HG02870 (cell line): ENCODE data around the gene AOPEP.
"Not testable (repeated sequence)": the region's sequence is repeated elsewhere in the genome, so short reads cannot be mapped to it uniquely, and the experiment has no call there.

Source experiments
- ATAC-seq: cut with Tn5 transposase; IDR thresholded peaks from one replicate; pipeline ENCODE4 v1.9.1; 2021; ENCODE audit warnings: mild to moderate bottlenecking, moderate library complexity; ENCODE audit not compliant: unreplicated experiment

Gene AOPEP

DNA sequence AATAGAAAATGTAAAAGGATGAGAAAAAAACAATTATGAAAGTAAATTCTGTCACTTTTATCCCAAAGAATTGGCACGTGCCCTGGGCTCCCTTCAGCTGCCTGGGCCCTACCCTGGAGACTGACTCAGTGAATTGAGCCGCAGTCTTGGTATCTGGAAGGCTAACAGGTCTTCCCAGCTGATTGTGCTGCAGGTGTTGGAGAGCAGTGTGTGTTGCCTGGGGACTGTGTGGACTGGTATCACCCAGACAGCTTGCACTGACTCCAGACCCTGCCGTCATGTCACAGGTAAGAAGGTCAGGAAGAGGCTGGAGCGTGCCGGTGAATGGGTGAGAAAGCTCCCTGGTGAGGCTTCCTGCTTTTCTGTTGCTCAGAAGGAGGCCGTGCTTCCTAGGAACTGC, 83.3 kb downstream of the AOPEP start:
- ATAC-seq: no peak

DNA sequence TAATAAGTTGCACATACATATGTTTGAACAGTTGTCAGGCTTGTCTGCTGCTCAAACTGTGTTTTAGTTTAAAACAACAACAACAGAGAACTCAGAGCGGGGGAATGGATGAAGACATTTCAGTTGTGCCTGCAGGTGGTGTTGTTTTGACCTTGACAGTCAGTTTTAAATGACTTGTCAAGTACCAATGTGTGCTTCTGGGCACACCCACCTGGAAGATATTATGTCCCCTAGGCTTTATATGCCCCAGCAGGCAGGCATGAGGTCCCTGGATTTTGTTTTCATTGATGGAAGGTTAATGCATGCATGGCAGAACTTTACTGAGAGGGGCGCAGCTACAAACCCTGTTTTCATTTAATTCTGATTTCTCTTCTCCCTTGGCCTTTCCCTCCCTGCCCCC, 84.6 kb downstream of the AOPEP start:
- no peak for ATAC-seq

DNA sequence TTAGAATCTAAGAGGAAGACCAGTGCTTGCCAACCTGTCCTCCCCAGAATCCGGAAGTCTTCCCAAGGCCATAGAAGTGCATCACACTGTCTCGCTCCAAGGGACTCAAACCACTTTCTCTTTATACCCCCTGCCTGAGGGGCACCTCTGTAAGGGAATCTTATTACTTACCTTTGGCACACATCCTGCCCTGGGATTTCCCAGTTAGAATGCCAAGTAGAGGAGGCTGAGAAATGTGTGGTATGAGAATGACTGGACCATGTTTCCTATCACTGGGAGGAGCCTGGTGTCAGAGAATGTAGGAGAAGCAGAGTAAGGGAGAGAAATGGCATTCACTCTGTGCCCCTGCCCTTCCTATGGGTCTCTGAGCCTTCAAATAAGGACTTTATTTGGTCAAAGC, 85.8 kb downstream of the AOPEP start:
- ATAC-seq: no peak

DNA sequence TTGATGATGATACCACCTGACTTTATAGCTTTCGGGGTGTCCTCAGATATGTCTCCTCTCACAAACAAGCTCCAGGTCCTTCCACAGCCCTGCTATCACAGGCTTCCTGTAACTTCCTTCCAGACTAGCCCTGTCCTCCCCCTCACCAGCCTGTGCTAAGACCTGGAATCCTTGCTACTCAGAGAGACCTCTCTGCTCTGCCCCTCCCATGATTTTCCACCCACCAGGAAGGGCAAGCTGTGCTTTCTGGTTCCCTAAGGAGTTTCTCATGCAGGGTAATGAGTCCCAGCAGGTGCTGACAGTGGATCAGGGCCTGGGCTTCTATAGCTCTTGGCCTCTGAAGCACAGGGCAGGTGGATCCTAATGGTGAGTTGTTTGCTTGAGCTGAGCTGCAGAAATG, 86.9 kb downstream of the AOPEP start:
- ATAC-seq: no peak

DNA sequence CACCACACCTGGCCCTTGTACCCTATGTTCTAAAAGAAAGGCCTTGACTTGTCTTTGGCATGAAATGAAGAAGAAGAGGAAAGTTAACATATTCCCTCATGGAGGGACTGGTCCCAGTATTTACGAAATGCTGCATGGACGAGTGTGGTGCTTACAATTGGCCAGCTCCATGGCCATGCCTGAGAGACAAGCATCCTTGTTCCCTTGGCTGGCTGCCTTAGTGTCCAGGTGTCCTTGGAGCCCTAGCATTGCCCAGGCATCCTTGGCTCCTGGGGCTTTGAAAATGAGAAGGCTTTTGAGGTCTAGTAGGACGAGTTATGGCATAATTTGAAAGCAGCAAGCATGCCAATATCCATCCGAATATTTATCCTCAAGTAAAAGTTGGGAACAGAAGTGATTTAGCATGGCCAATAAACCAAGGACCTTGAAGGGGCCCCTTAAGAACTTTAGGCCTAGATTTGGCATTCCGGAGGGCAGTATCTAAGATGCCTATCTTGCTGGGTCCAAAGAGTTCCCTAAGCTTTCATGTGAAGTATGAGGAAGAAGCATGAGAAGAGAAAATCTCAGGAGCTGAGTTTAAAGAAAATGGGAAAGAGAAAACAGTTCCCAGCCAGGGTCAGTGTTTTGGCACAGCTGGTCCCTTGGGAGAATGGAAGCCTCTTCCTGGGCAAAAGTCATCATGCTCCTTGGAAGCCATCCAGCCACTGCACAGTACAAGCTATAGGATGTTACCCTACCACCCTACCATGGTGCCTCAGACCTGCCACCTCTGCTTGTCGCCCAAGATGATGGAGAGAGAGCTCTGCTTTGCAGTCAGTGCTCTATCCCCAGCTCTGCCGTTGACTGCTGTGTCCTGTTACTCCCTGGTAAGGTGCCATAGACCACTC, 91.0 kb downstream of the AOPEP start:
- no peak for ATAC-seq

DNA sequence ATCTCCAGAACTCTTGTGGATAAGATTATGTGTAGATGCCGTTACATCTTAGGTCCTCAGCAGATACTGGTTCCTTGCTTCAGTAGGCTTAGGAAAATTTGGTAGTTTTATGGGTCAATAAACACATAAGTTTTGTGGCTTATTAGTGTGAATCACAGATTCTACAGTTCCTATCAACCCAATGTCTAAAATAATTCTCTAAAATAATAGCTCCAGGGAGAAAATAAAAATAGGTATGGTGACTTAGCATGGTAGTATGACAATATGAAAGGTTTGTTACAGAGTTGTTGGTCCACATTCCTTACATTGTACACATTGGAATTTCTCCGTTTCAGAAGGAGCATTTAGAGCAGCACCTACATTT, 91.7 kb downstream of the AOPEP start:
- no peak for ATAC-seq

DNA sequence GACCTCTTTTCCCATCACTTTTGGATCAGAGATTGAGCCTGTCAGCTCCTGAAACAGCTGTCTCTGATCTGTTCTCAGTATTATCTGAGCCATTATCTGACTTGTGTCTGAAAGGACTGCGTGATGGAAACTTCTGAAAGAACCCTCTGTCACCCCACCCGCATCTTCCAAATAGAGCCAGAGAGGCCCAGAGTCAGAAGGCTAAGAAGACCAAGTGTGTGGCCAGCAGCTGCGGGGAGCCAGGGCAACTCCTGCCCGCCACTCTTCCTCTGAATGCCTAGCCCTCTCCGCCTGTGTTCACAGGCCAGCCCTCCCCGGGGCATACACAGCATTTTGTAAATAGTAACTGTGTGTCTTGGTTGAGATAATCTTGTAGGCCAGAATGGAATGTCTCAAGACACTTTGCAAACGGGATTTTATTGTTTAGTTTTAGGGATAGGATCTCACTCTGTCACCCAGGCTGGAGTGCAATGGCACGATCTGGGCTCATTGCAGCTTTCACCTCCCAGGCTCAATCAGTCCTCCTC, 92.7 kb downstream of the AOPEP start:
- no peak for ATAC-seq

DNA sequence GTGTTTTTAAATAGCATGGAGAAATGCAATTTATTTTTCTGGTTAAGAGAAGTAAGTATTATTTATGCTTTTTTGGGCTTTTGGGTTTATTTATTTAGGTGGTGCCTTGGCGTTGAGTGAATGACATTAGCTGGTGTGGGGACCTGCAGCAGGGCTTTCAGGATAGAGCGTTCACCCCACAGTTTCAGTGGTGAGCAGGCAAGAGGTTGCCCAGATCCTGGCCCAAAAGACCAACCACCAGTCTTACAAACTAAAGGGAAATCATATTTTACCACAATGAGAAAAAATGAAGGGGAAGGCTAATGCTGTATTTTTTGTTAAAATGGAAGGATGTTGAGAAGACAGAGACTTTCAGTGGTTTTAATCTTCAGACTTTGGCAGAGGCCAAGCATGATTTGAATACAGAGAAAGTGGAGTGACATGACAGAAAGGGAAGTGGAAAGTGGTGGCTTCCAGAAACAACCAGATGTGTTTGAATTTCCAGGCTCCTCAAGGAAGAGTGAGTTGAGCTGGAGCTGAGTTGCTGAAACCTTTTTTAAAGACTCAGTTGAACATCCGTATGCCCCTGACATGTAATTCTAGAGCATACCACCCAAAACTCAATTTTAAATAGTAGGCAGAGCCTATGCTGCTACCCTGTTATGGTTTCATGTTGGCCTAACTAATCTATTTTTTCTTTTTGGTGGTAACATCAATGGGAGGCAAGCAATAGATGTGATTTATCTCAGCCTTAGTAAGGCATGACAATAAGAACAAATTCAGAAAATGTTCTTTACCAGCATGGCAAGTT, 94.8 kb downstream of the AOPEP start:
- peak; percentile 84 for ATAC-seq

DNA sequence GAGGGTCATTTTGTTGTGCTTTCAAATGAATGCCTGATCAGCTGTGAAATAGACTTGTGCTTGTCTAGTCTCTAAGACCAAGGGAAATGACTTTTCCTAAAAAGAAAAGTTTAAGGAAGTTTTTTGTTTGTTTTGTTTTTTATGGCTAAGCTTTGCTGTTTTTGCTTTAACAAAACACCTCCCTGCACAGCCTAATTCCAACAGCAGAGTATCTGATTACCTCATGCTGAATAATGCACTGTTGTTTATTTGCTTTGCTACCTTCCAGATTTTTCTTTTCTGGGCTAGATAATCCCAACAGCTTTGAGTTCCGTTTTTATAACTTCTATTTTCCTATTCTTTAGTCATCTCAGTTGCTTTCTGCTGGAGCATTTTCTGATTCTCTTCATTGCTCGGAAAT, 95.8 kb downstream of the AOPEP start:
- no peak for ATAC-seq

DNA sequence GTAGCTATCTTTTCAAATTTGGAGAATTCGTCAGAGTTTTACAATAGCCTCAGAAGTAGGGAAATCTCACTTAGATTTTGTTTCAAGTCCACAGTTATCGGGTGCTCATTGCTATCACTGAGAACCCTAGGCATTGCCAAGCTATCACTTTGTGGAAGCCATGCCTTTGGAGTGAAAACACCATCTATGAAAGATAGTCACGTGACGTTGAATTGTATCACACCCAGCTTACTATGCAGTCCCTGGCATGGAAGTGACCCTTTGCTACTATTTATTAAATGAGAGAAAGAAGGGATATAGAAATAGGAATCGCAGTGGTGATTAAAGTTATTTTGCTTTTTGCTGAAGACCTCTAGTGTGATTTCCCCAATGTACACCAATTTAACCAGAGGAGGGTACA, 97.2 kb downstream of the AOPEP start:
- ATAC-seq: no peak

DNA sequence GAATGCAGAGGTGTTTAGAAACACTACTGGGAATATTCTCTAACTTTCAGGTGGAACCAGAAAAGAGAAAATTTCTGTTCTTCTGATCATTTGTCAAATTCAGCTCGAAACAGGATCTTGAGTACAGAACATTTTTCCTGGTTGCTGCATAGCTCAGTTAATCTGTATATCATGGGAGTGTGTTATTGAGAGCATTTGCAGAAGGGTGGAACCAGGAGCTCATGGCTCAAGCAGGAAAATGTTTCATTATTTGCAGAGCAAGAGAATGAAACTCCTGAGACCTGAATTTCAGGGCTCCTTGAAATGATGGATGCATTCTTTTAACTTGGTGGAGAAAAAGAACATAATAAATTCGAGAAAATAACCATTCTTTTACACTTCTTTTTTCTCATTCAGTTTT, 97.9 kb downstream of the AOPEP start:
- ATAC-seq: no peak

DNA sequence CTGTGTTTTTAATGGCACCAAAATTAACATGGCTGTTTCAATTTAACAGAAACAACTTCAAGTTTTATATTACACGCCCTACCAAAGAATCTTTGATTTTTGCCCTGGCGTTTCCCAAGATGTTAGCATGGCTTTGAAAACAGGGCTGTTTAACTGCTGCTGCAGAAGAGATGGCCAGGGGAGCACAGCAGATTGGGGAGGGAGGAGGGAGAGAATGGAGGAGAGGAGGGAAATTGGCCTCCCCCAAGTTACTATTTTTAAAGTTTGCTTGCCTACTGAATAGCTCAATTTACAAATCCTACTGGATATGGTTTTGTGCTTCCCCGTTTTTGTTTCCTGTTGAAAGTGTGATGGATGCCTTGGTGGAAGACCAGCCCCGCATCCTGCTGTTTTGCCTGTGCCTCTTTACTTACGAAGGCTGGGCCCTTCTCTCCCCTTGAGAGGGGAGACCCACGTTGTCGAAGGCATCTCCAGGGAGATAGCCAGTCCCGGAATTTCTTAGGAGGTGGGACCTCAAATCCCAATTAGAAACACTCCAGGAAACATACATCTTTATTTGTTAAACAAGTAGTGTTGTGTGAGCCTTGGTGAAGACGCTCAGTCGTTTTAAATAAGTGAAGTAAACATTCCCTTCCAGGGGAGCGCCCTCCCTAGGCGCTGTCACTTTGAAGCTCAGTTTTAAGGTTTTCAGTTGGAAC, 98.6 kb downstream of the AOPEP start:
- no peak for ATAC-seq

DNA sequence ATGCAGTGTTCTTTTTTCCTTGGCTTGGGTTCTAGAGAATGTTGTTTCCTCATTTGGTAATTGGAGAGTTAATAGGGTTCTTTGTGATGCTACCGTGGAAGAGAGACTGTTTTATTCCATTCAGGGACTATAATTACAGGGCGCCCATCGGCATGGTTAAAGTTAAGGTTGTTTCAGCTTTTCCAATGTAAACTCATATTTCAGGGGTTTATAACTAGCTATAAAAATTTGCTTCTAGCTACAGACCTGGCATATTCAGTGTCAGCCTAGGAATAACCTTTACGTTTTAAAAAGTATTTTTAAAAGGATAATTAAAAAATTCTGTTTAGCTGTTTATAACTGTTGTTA, 99.1 kb downstream of the AOPEP start:
- ATAC-seq: no peak

DNA sequence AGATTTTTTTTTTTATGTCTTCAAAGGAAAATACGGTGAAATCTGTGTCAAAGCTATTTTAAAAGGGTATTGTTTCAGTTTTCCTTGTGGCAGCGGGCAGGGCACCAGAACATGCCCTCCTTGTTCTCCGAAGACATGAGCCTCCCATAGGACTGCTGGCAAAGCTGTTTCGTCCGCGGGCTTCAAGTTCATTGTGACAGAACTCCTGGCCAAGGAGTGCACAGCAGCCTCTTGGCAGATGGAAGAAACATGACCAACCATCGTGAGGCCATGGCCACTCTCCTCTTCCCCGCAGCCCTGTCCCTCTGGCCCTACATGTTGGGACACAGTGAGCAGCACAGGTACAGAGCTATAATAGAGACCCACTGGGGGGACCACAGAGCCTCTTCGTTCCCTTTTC, 99.5 kb downstream of the AOPEP start:
- no peak for ATAC-seq

DNA sequence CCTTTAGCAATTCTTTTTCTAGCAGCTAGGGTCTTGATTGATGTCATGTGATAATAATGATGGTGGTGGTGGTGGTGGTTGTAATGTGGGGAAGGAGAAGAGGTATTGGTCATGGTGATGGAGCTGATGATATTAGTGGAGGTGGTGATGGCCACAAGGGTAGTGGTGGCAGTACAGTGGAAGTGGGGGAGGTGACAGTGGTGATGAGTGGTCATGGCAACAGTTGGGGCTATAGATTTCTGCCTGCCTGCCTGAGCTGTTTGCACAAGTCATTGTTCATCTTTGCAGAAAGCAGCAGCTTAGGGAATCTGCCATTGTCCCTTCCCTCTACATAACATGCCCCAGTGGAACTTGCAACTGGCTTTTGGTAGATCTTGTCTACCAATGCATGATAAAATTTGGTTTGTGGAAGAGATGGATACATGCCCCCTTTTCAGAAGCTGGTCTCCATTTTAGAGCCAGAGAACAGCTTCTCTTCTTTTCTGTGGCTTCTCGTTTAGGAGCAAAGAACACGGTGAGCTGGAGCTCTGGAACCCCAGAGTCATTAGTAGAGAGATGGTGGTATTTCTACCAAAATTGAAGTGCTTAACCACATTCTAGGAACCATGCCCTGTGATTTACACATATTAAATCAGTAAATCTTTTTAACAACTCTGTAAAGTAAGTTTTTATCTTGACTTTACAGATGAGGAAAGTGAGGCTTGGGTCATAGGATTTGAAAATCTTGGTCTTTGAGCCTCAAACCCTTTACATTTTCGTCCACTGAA, 100.3 kb downstream of the AOPEP start:
- ATAC-seq: no peak

DNA sequence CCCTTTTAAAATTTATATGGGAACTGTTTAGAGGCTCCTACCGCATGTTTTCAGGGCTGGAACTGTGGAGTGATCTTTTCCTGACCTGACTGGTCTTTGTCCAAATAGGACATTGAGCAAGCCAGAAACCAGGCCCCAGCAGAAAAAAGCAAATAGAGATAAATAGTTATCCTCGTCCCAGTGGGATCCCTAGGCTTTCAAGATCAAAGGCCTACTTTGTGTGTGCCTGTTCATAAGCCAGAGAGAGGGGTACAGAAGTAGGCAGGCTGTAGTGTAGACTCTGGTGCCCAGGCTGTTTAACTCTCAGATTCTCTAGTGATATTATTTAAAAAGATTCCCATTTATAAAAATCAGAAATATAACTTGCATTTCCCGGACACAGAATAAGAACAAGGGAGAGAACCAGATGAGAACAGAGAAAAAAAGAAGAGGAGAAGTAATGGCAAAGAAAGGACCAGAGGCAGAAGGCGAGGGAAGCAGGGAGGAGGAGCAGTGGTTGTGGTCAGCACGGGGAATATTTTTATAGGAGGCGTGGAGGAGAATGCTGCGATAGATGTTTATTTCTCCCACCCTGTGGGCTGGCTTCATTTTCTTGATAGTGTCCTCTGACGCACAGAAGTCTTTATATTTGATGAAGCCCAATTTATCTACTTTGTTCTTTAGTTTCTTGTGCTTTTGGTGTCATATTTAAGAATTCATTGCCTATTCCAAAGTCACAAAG, 101.2 kb downstream of the AOPEP start:
- ATAC-seq: no peak

DNA sequence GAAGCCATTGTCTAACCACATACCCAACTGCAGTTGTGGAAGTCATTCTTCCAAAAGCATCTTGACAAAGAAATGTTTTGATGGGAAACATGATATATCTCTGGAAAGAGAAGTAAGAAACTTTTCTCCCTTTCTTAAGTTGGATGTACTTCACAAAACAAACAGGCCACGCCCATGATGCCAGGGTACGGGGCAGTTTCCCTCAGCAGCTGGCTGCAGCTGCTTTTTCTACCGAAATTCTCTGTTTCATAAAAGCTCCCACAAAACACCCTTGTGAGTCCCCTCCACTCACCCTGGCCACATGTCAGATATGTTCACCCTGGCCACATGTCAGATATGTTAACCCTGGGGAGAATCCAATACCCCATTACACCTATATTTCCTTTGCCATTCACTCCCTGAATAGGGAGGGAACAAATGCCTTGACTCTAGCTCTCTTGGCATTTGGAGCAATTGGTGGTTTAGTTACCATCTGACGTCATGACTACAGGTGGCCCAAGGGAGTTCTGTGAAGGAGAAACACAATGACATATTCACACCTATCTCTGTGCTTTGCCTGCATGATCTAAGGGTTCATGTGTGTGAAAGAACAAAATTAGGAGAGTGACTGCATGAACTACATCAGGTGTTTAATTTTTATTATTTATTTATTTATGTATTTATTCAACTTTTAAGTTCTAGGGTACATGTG, 103.0 kb downstream of the AOPEP start:
- no peak for ATAC-seq

DNA sequence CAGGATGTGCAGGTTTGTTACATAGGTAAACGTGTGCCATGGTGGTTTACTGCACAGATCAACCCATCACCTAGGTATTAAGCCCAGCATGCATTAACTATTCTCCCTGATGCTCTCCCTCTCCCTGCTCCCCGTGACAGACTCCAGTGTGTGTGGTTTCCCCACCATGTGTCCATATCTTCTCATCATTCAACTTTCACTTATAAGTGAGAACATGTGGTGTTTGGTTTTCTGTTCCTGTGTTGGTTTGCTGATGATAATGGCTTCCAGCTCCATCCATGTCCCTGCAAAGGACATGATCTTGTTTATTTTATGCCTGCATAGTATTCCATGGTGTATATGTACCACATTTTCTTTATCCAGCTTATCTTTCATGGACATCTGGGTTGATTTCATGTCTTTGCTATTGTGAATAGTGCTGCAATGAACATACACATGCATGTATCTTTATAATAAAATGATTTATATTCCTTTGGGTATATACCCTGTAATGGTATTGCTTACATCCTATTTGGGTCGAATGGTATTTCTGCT, 103.6 kb downstream of the AOPEP start:
- ATAC-seq: not testable (repeated sequence)

DNA sequence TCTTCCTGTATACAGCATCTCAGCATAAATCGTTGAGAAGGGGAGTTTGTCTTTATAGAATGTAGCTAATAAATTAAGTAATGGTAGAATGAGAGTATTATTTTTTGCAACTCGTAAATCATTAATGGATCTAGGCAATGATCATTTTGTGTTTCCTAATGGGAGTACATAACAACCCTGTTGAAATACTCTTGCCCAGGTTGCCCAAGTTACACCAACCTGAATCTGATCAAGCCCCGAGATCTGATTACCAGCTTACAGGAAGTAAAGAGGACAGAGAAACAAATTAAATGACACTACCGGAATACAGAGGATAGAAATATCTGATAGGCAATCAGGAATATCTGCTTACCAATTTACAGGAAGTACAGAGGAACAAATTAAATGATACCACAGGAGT, 107.3 kb downstream of the AOPEP start:
- ATAC-seq: no peak
